Ovary (tissue), 9 donors: ENCODE data around the gene DPEP3. TPM values are rescaled to one million over a fixed set of nuclear protein-coding genes. Genes with fewer than 3 reads are reported as not detected.

Experiments used
- DNase-seq, 5 donors: peaks; one replicate each; pipeline ENCODE4 v3.0.0-alpha.2; 2019 to 2020
- H3K27ac ChIP-seq, 2 donors: fragments of 200-600 bp; one replicate each; pipeline versions ENCODE4 v1.5.1 to v1.8.0; 2019 to 2022
- H3K27me3 ChIP-seq: fragments of 200-600 bp; one replicate; pipeline ENCODE4 v1.8.0; 2022
- H3K36me3 ChIP-seq: fragments of 200-600 bp; sonication (generic); one replicate; pipeline ENCODE4 v1.5.1; 2019
- H3K4me1 ChIP-seq: one replicate; pipeline ENCODE4 v1.8.1; 2013; ENCODE audit warnings: mild to moderate bottlenecking, moderate library complexity; ENCODE audit not compliant: insufficient read depth
- H3K4me3 ChIP-seq: fragments of 200-600 bp; sonication (generic); one replicate; pipeline ENCODE4 v1.5.1; 2017
- H3K9me3 ChIP-seq, 2 donors: fragments of 200-600 bp in 1 of 2; sonication (generic) in 1 of 2; one replicate each; pipeline versions ENCODE4 v1.5.1 to v1.8.1; 2013 to 2019; ENCODE audit warnings: mild to moderate bottlenecking in 1 of 2, moderate library complexity in 1 of 2
- EP300 ChIP-seq: sonication (generic); formaldehyde crosslinking; IDR thresholded peaks from one replicate; pipeline ENCODE4 v1.6.1; 2017; ENCODE audit warnings: antibody characterized with exemption
- POLR2A ChIP-seq: fragments of 450-650 bp; IDR thresholded peaks from one replicate; pipeline ENCODE4 v1.6.1; 2017; ENCODE audit warnings: antibody characterized with exemption, mild to moderate bottlenecking, moderate library complexity
- WGBS, 3 donors: extraction: QIAGEN DNeasy Blood & Tissue Kit in 1 of 3; methylation state at CpG; one replicate each; pipeline versions ENCODE4 v1.1.5 to v1.1.7; 2013 to 2017; 5-methylcytosine and 5-hydroxymethylcytosine counted together
- intact Hi-C, 4 donors: fragments of 100-400 bp; cut with DNase I; formaldehyde crosslinking; loops; one replicate each; pipeline versions ENCODE4 v1.11.0 to v1.15.1; 2022 to 2023
- polyA plus RNA-seq, 2 donors: library from polyadenylated mRNA; stranded (reverse); fragments of 200-250 nt in 1 of 2; fragments of 350-450 nt in 1 of 2; fragmentation: Illumina TruSeq in 1 of 2; extraction: RNeasy Lipid Tissue Mini Kit (QIAGEN cat#74804) in 1 of 2; gene quantifications; one replicate each; pipeline ENCODE4 v1.2.3, GENCODE V29; 2013 to 2014
- total RNA-seq, 7 donors: library from RNA; depleted of rRNA in 2 of 7; stranded (reverse); fragments of >200 nt in 2 of 7; fragmentation: NEBNext Ultra II Directional in 3 of 7; extraction: Animal tissue kit (Norgen Biotek cat#: 25700) in 3 of 7; gene quantifications; one replicate each; pipeline versions ENCODE4 v1.1.0 to v1.2.4, GENCODE V29; 2016 to 2023
- TF ChIP-seq, protein P1 (sequence below), 3 donors: fragments of 450-650 bp in 2 of 3; fragments of 200-600 bp in 1 of 3; IDR thresholded peaks; one replicate each; pipeline versions ENCODE4 v1.5.1 to v1.8.0; 2016 to 2022; ENCODE audit warnings: antibody characterized with exemption in 3 of 3, mild to moderate bottlenecking in 1 of 3
- donor health status: DM: no; HTN: no; CAD: no; lungs with moderate emphysema.
- donor health status: DM: no; HTN: no; CAD: no.
- donor health status: Bipolar disorder and iron deficiency.
- donor health status: DM: yes; HTN: yes; CAD: no.
- donor health status: DM: no; HTN: no; CAD: no.
- donor health status: DM: yes; HTN: yes; CAD: no.

Gene DPEP3
- total and polyA plus RNA-seq, 9 donors: 0.05 to 0.23 TPM; not detected in 7

DNA sequence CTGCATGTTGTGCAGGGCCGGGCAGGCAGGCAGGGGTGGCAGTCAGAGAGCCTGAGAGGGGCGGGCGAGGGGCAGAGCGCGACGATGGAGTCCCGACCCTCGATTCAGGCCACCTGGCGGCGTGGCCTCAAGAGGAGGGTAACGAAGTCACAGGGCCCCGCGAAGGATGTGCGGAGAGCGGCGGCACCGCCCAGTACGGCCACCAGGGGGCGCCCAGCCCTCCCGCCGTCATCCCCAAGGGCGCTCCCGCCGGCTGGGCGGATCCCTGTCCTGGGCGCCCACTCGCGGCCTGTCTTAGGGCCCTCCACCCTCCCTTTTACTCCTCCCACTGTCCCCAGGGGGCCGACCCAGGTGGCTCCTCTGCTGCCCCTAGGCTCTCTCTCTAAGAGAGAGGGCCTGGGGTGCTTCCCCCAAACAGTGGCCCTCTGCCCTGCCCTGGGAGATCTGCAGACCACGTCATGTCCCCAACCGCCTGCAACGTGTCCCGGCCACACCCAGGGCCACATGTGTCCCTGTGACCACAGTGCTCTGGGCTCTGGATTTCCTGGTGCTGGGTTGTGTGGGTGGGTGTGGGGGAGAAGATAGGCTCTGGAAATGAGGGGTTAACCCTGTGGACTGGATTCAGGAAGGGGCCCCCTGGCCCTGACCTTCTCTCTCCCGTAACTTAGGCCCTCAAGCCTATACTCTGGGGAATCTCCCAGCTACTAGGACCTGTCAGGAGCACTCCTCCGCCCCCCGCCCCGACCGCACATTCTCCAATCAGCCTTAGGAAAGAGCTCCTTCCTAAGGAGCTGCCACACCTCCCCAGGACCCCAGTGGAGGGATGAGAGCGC is 13.1 kb upstream of the DPEP3 start:
- 12 to 19% (median 12%) methylated on average over 30 to 39 of the region's 39 CpGs for WGBS, 3 donors
- Histone ChIP-seq H3K36me3 (no peaks in the 10 kb centered on the region), H3K4me1 (peaks cover 2% of the 10 kb centered on the region), H3K4me3 (no peak overlapping the region), H3K9me3 (no peaks in the 10 kb centered on the region), H3K27me3 (no peaks in the 10 kb centered on the region), H3K27ac (no peak overlapping the region)
- DNase-seq: peak; percentile 75 to 87 (median 80)
- TF ChIP-seq, protein P1, sequence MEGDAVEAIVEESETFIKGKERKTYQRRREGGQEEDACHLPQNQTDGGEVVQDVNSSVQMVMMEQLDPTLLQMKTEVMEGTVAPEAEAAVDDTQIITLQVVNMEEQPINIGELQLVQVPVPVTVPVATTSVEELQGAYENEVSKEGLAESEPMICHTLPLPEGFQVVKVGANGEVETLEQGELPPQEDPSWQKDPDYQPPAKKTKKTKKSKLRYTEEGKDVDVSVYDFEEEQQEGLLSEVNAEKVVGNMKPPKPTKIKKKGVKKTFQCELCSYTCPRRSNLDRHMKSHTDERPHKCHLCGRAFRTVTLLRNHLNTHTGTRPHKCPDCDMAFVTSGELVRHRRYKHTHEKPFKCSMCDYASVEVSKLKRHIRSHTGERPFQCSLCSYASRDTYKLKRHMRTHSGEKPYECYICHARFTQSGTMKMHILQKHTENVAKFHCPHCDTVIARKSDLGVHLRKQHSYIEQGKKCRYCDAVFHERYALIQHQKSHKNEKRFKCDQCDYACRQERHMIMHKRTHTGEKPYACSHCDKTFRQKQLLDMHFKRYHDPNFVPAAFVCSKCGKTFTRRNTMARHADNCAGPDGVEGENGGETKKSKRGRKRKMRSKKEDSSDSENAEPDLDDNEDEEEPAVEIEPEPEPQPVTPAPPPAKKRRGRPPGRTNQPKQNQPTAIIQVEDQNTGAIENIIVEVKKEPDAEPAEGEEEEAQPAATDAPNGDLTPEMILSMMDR (IDR thresholded peaks at IDR 0.05): peak; percentile 94 to 96 (median 95)
- TF ChIP-seq POLR2A: no peak
- TF ChIP-seq EP300: no peak
- intact Hi-C loops: loop anchor here in 3 of 4 donors (2.0 to 10.0 kb wide), 5 partner anchors 49 to 239 kb away; no protein-coding TSS in a partner anchor

DNA sequence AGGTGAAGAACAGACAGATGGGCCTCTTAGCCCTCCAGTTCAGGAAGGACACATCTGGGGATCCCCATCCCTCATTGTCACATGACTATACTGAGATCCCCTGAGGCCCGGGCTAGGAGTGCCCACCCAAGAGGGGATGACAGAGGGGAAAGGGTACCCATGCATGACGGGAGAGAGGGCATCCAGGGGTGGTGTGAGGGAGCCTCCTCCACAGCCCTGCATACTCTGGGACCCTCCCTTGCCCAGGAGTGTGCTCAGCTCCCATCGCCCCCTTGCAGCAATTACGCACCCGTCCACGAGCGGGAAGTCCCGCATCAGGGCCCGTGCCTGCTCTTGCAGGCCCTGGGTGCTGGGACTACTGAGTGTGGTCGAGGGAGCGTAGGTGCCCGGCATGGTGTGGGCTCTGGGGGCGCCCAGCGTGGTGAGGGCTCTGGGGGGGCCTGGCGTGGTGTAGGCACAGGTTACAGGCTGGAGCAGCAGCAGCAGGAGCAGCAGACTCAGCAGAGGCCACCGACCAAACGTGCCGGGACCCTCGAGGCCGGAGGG is 12.4 kb upstream of the DPEP3 start:
- no peaks in the 10 kb centered on the region for H3K9me3 ChIP-seq
- H3K4me3 ChIP-seq: no peak overlapping the region
- H3K27ac ChIP-seq: no peak overlapping the region
- H3K36me3 ChIP-seq: no peaks in the 10 kb centered on the region
- H3K4me1 ChIP-seq: peaks cover 2% of the 10 kb centered on the region
- intact Hi-C loops: loop anchor here in 3 of 4 donors (2.0 to 10.0 kb wide), 5 partner anchors 50 to 240 kb away; no protein-coding TSS in a partner anchor
- WGBS, 3 donors: 63 to 83% (median 63%) methylated on average over 11 to 20 of the region's 20 CpGs
- H3K27me3 ChIP-seq: no peaks in the 10 kb centered on the region
- DNase-seq: no peak
- TF ChIP-seq, protein P1 (IDR thresholded peaks at IDR 0.05): no peak
- no peak for TF ChIP-seq POLR2A
- no peak for TF ChIP-seq EP300

- Histone ChIP-seq H3K36me3 (no peaks in the 10 kb centered on the region), H3K27me3 (no peaks in the 10 kb centered on the region), H3K9me3 (no peaks in the 10 kb centered on the region), H3K4me1 (peaks cover 2% of the 10 kb centered on the region), H3K4me3 (no peak overlapping the region), H3K27ac (no peak overlapping the region)
- no peak for DNase-seq
- TF ChIP-seq, protein P1 (IDR thresholded peaks at IDR 0.05): no peak
- TF ChIP-seq POLR2A (no peak), EP300 (no peak)
- WGBS, 3 donors: 76 to 78% (median 78%) methylated on average over 6 of the region's 6 CpGs
- intact Hi-C loops: loop anchor here in 3 of 4 donors (5.0 to 10.0 kb wide), 4 partner anchors 52 to 242 kb away; no protein-coding TSS in a partner anchor
Observed at GRCh38 chr16:67990018-67990386, 9.7 kb upstream of the DPEP3 start.

GRCh38 chr16:67989322-67990017 is 9.2 kb upstream of the DPEP3 start:
- Histone ChIP-seq H3K36me3 (no peaks in the 10 kb centered on the region), H3K9me3 (no peaks in the 10 kb centered on the region), H3K4me1 (peaks cover 2% of the 10 kb centered on the region), H3K27ac (no peak overlapping the region), H3K27me3 (no peaks in the 10 kb centered on the region), H3K4me3 (no peak overlapping the region)
- no peak for DNase-seq
- TF ChIP-seq POLR2A: no peak
- no peak for TF ChIP-seq EP300
- TF ChIP-seq, protein P1 (IDR thresholded peaks at IDR 0.05): no peak
- 84 to 88% (median 84%) methylated on average over 8 of the region's 8 CpGs for WGBS, 3 donors
- intact Hi-C loops: loop anchor here in 3 of 4 donors (5.0 to 10.0 kb wide), 4 partner anchors 53 to 243 kb away; no protein-coding TSS in a partner anchor
